Panc1 (cell line): ENCODE results near the gene PIK3R1.

Source experiments
- POLR2AphosphoS5 ChIP-seq: IDR thresholded peaks from 2 replicates; pipeline ENCODE4 v1.6.1; 2012; ENCODE audit warnings: mild to moderate bottlenecking, low read depth, low read length, moderate library complexity
- SIN3A ChIP-seq: IDR thresholded peaks from 2 replicates; pipeline ENCODE4 v1.6.1; 2012; ENCODE audit warnings: low read depth, mild to moderate bottlenecking, low read length, moderate library complexity, borderline replicate concordance; ENCODE audit not compliant: insufficient read depth
- TF ChIP-seq, protein P1 (sequence below): fragments of 450-650 bp; IDR thresholded peaks from 2 replicates; pipeline ENCODE4 v1.5.1; 2017; ENCODE audit warnings: mild to moderate bottlenecking
- TF ChIP-seq, protein P2 (sequence below), 2 experiments: IDR thresholded peaks; 2 replicates each; pipeline ENCODE4 v1.6.1; 2011 to 2012; ENCODE audit warnings: low read depth in 2 of 2, control low read depth in 1 of 2, low read length in 1 of 2, mild to moderate bottlenecking in 1 of 2, moderate library complexity in 1 of 2; ENCODE audit not compliant: insufficient read depth in 1 of 2

DNA sequence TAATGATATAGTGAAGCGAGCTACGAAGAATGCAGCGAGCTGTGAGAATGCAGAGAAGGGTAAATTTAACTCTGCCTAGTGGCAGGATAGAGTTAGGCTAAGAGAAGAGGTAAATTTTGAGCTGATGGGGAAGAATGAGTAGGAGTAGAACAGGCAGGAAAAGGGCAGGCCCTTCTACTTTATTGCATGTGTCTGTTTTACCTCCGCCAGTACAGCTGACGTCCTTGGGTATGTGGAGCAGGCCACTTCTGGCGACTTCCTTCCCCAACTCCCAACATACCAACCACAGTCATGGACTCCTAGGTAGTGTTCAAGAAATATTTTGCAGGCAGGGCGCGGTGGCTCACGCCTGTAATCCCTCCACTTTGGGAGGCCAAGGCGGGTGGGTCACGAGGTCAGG, 37.9 kb upstream of the PIK3R1 start:
- TF ChIP-seq POLR2AphosphoS5 (no peak), SIN3A (no peak)
- TF ChIP-seq, protein P1, sequence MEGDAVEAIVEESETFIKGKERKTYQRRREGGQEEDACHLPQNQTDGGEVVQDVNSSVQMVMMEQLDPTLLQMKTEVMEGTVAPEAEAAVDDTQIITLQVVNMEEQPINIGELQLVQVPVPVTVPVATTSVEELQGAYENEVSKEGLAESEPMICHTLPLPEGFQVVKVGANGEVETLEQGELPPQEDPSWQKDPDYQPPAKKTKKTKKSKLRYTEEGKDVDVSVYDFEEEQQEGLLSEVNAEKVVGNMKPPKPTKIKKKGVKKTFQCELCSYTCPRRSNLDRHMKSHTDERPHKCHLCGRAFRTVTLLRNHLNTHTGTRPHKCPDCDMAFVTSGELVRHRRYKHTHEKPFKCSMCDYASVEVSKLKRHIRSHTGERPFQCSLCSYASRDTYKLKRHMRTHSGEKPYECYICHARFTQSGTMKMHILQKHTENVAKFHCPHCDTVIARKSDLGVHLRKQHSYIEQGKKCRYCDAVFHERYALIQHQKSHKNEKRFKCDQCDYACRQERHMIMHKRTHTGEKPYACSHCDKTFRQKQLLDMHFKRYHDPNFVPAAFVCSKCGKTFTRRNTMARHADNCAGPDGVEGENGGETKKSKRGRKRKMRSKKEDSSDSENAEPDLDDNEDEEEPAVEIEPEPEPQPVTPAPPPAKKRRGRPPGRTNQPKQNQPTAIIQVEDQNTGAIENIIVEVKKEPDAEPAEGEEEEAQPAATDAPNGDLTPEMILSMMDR: no peak
- TF ChIP-seq, protein P2, sequence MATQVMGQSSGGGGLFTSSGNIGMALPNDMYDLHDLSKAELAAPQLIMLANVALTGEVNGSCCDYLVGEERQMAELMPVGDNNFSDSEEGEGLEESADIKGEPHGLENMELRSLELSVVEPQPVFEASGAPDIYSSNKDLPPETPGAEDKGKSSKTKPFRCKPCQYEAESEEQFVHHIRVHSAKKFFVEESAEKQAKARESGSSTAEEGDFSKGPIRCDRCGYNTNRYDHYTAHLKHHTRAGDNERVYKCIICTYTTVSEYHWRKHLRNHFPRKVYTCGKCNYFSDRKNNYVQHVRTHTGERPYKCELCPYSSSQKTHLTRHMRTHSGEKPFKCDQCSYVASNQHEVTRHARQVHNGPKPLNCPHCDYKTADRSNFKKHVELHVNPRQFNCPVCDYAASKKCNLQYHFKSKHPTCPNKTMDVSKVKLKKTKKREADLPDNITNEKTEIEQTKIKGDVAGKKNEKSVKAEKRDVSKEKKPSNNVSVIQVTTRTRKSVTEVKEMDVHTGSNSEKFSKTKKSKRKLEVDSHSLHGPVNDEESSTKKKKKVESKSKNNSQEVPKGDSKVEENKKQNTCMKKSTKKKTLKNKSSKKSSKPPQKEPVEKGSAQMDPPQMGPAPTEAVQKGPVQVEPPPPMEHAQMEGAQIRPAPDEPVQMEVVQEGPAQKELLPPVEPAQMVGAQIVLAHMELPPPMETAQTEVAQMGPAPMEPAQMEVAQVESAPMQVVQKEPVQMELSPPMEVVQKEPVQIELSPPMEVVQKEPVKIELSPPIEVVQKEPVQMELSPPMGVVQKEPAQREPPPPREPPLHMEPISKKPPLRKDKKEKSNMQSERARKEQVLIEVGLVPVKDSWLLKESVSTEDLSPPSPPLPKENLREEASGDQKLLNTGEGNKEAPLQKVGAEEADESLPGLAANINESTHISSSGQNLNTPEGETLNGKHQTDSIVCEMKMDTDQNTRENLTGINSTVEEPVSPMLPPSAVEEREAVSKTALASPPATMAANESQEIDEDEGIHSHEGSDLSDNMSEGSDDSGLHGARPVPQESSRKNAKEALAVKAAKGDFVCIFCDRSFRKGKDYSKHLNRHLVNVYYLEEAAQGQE (IDR thresholded peaks at IDR 0.05; ENCODE audit: insufficient read depth in 1 of 2, low read depth in 2 of 2, low read length in 1 of 2): no peak
